ENCODE results near the gene ARPC5L. TPM values are rescaled to one million over a fixed set of nuclear protein-coding genes. Genes with fewer than 3 reads are reported as not detected.

The ARPC5L gene
- total RNA-seq, 1 experiment from 2014 or later, result 84.4 TPM

DNA sequence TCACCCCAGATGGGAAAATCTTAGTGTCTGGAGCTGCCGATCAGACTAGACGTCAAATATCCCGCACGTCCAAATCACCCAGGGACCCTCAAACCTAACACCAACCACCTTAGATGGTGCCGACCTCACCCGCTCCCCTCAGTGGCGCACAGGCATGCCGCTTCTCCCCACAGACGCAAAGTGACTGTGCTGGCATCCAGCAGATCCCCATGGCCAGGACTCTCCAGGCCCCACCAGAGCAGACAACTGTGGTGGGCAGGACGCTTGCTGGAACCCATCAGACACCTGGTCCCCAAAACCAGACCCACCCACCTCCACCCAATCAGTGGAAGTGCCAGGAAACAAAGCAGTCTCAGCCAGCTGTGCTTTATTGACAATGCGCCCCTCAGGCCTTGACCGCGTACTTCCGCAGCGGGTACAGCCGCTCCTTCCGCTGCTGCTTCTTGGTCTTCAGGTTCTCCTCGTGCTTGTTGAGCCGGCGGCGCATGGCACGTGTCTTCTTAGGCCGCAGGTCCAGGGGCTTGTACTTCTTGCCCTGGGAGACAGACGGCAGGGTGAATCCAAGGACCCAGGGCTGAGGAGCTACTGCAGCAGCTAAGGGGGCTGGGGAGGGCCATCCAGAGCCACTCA lies 4.3 kb upstream of the ARPC5L start:
- no peak overlapping the region for H3K4me2 ChIP-seq
- peaks cover 85% of the 10 kb centered on the region for H3F3A ChIP-seq (ENCODE audit: insufficient read depth, low read depth)
- peaks cover 53% of the 10 kb centered on the region for H4K20me1 ChIP-seq (ENCODE audit: insufficient read depth)
- H3K79me2 ChIP-seq (ENCODE audit: low read depth), result peaks cover 34% of the 10 kb centered on the region
- no TSS peak for BruUV-seq (replicated peaks)
- ChIA-PET POLR2A (ENCODE audit: unreplicated experiment) (no interaction called here), CTCF (no interaction called here)
- intact Hi-C loops (cut with micrococcal nuclease; ENCODE audit: unreplicated experiment), result no loop called here
- no peaks in the 10 kb centered on the region for H3K27me3 ChIP-seq (ENCODE audit: insufficient read depth, low read depth)
- no peak overlapping the region for H2AFZ ChIP-seq
- no peak overlapping the region for H3K4me3 ChIP-seq
- TF ChIP-seq CTCF (conservative IDR thresholded peaks at IDR 0.05) (no peak), EZH2 (IDR thresholded peaks at IDR 0.05; ENCODE audit: low read depth) (no peak)
- no peaks in the 10 kb centered on the region for H3K9me3 ChIP-seq (ENCODE audit: insufficient read depth, low read depth)
- no peak for DNase-seq
- peaks cover 35% of the 10 kb centered on the region for H3K36me3 ChIP-seq (ENCODE audit: low read depth)
- peaks cover 31% of the 10 kb centered on the region for H3K4me1 ChIP-seq (replicated peaks; ENCODE audit: insufficient read depth)
- no peaks in the 10 kb centered on the region for H3K9me2 ChIP-seq (ENCODE audit: insufficient read depth)
- H3K27ac ChIP-seq, result no peak overlapping the region

GRCh38 chr9:124858330-124859046 lies 3.4 kb upstream of the ARPC5L start:
- peaks cover 53% of the 10 kb centered on the region for H4K20me1 ChIP-seq (ENCODE audit: insufficient read depth)

More at GRCh38 chr9:124858330-124859046, 3.4 kb upstream of the ARPC5L start:
- H3K27me3 ChIP-seq (ENCODE audit: insufficient read depth, low read depth), result no peaks in the 10 kb centered on the region
- H3F3A ChIP-seq (ENCODE audit: insufficient read depth, low read depth), result peaks cover 90% of the 10 kb centered on the region
- no peak for TF ChIP-seq CTCF (conservative IDR thresholded peaks at IDR 0.05)
- no peak for TF ChIP-seq EZH2 (IDR thresholded peaks at IDR 0.05; ENCODE audit: low read depth)
- H3K4me3 ChIP-seq, result no peak overlapping the region
- no peak for DNase-seq
- H3K9me2 ChIP-seq (ENCODE audit: insufficient read depth), result no peaks in the 10 kb centered on the region
- no TSS peak for BruUV-seq (replicated peaks)
- no peaks in the 10 kb centered on the region for H3K9me3 ChIP-seq (ENCODE audit: insufficient read depth, low read depth)
- peaks cover 35% of the 10 kb centered on the region for H3K36me3 ChIP-seq (ENCODE audit: low read depth)
- no peak overlapping the region for H2AFZ ChIP-seq
- CTCF ChIA-PET, result no interaction called here
- peak overlapping the region; percentile 22; the same call in 1 of the 2 replicates for H3K27ac ChIP-seq
- H3K4me1 ChIP-seq (replicated peaks; ENCODE audit: insufficient read depth), result peaks cover 39% of the 10 kb centered on the region
- POLR2A ChIA-PET (ENCODE audit: unreplicated experiment), result no interaction called here
- peak overlapping the region; percentile 97 for H3K4me2 ChIP-seq
- H3K79me2 ChIP-seq (ENCODE audit: low read depth), result peaks cover 34% of the 10 kb centered on the region
- intact Hi-C loops (cut with micrococcal nuclease; ENCODE audit: unreplicated experiment), result no loop called here

All from PC-9 (cell line).